ENCODE data around the gene RIN3.

RIN3 gene

GRCh38 chr14:92470215-92470614 lies 43.4 kb upstream of the RIN3 start:
- ChIA-PET CTCF (interaction anchor here (0.9 to 5.6 kb wide), 4 partner anchors 11 to 335 kb away, joined by 3 to 39 read pairs (median 9); no protein-coding TSS in a partner anchor), POLR2A (interaction anchor here (0.8 kb wide), 1 partner anchor 15 kb away, joined by 3 read pairs; no protein-coding TSS in a partner anchor)
- TF ChIP-seq CTCF (IDR thresholded peaks at IDR 0.05; ENCODE audit: insufficient read depth, low read length, missing control alignments): no peak
- peak; percentile 24 for DNase-seq (ENCODE audit: low read depth, low spot score)
- H3K4me3 ChIP-seq (ENCODE audit: low read depth, low read length): no peak overlapping the region

- no peak overlapping the region for H3K4me3 ChIP-seq (ENCODE audit: low read depth, low read length)
- POLR2A ChIA-PET: no interaction called here
- DNase-seq (ENCODE audit: low read depth, low spot score): no peak
- CTCF ChIA-PET: interaction anchor here (0.7 to 5.6 kb wide), 5 partner anchors 11 to 336 kb away, joined by 3 to 39 read pairs (median 7); no protein-coding TSS in a partner anchor
- no peak for TF ChIP-seq CTCF (IDR thresholded peaks at IDR 0.05; ENCODE audit: insufficient read depth, low read length, missing control alignments)
Observed at GRCh38 chr14:92470811-92471210, 42.8 kb upstream of the RIN3 start.

- no peak overlapping the region for H3K4me3 ChIP-seq (ENCODE audit: low read depth, low read length)
- CTCF ChIA-PET: interaction anchor here (0.6 to 5.6 kb wide), 4 partner anchors 10 to 337 kb away, joined by 3 to 39 read pairs (median 9); no protein-coding TSS in a partner anchor
- TF ChIP-seq CTCF (IDR thresholded peaks at IDR 0.05; ENCODE audit: insufficient read depth, low read length, missing control alignments): no peak
- POLR2A ChIA-PET: interaction anchor here (0.6 kb wide), 1 partner anchor 34 kb away, joined by 3 read pairs; no protein-coding TSS in a partner anchor
- DNase-seq (ENCODE audit: low read depth, low spot score): peak; percentile 47
Observed at GRCh38 chr14:92471919-92472318, 41.7 kb upstream of the RIN3 start.

- no peak for TF ChIP-seq CTCF (IDR thresholded peaks at IDR 0.05; ENCODE audit: insufficient read depth, low read length, missing control alignments)
- POLR2A ChIA-PET: no interaction called here
- CTCF ChIA-PET: interaction anchor here (0.9 to 5.6 kb wide), 4 partner anchors 9 to 337 kb away, joined by 3 to 39 read pairs (median 7); no protein-coding TSS in a partner anchor
Observed at GRCh38 chr14:92472860-92473259, 40.7 kb upstream of the RIN3 start.

GRCh38 chr14:92473261-92473968 lies 40.2 kb upstream of the RIN3 start:
- POLR2A ChIA-PET: interaction anchor here (0.8 kb wide), 1 partner anchor 173 kb away, joined by 3 read pairs; no protein-coding TSS in a partner anchor
- TF ChIP-seq CTCF (IDR thresholded peaks at IDR 0.05; ENCODE audit: insufficient read depth, low read length, missing control alignments): no peak

More at GRCh38 chr14:92472860-92473259, 40.7 kb upstream of the RIN3 start:
- DNase-seq (ENCODE audit: low read depth, low spot score): no peak
- H3K4me3 ChIP-seq (ENCODE audit: low read depth, low read length): no peak overlapping the region

GRCh38 chr14:92473969-92474535 lies 39.5 kb upstream of the RIN3 start:
- no peak for TF ChIP-seq CTCF (IDR thresholded peaks at IDR 0.05; ENCODE audit: insufficient read depth, low read length, missing control alignments)
- POLR2A ChIA-PET: interaction anchor here (0.8 kb wide), 1 partner anchor 172 kb away, joined by 3 read pairs; no protein-coding TSS in a partner anchor

More at GRCh38 chr14:92473261-92473968, 40.2 kb upstream of the RIN3 start:
- no peak overlapping the region for H3K4me3 ChIP-seq (ENCODE audit: low read depth, low read length)
- CTCF ChIA-PET: interaction anchor here (0.9 to 5.6 kb wide), 4 partner anchors 8 to 338 kb away, joined by 3 to 39 read pairs (median 3); no protein-coding TSS in a partner anchor
- no peak for DNase-seq (ENCODE audit: low read depth, low spot score)

More at GRCh38 chr14:92473969-92474535, 39.5 kb upstream of the RIN3 start:
- no peak overlapping the region for H3K4me3 ChIP-seq (ENCODE audit: low read depth, low read length)
- CTCF ChIA-PET: interaction anchor here (0.9 to 5.6 kb wide), 4 partner anchors 8 to 339 kb away, joined by 3 to 39 read pairs (median 3); no protein-coding TSS in a partner anchor
- no peak for DNase-seq (ENCODE audit: low read depth, low spot score)
